Measurements from ENCODE around the gene CCDC90B. TPM values are rescaled to one million over a fixed set of nuclear protein-coding genes. Genes with fewer than 3 reads are reported as not detected.

The CCDC90B gene, protein sequence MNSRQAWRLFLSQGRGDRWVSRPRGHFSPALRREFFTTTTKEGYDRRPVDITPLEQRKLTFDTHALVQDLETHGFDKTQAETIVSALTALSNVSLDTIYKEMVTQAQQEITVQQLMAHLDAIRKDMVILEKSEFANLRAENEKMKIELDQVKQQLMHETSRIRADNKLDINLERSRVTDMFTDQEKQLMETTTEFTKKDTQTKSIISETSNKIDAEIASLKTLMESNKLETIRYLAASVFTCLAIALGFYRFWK
- total RNA-seq: 51.7 and 61.5 TPM in 2 replicates

DNA sequence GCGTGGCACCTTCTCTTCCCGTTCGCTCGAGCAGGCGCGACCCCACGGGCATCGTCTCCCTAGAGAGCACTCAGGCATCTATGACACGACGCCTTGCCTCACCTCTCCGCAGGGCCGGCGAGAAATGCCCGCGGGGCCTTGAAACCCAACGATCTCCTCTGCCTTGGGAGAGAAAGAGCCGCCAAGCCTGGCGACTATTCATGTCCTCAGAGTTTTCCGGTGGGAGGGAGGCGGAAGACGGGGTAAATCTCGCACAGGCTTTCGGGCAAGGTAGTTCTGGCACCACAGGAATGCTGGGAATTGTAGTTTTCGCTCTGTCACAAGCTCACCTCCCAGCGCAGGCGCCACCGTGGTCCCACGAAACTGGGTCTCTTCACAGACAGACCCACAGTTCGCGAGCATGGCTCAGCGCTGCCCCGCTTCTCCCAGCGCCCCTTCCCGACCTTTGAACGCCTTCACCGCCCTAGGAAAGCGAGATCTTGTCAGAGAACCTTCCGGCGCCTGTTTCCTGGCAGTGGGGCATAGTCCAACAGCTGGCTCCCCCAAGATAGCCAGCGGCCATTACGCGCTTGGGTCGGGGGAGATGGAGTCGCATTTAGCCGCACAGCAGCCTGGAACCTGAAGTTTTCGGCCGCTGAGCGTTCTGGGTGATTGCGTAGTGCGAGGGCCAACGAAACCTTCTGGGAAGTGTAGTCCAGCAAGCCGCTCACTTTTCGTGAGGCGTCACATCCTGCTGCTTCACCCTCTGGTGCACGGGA is at the start of gene CCDC90B:
TSS of gene CCDC90B (minus strand) at position 597 of the 758 bp plus-strand sequence. CDS start at position 202, 395 bp downstream.

Other genes starting within 250 kb of the CCDC90B start
- gene RAB30, start 214.5 kb downstream of the CCDC90B start, total RNA-seq: 5.0 and 8.1 TPM in 2 replicates
- gene PCF11, start 129.2 kb downstream of the CCDC90B start, total RNA-seq: 21.7 and 24.1 TPM in 2 replicates
- gene ANKRD42, start 92.7 kb downstream of the CCDC90B start, total RNA-seq: 3.1 and 4.3 TPM in 2 replicates

Measured in mammary microvascular endothelial cell (primary cell).